Right lung (tissue), 10 donors: ENCODE measurements around the gene VAV3. TPM values are rescaled to one million over a fixed set of nuclear protein-coding genes. Genes with fewer than 3 reads are reported as not detected.
"Not testable (repeated sequence)": the region's sequence is repeated elsewhere in the genome, so short reads cannot be mapped to it uniquely, and the experiment has no call there.

Source experiments
- DNase-seq, 2 donors: peaks; one replicate each; pipeline ENCODE4 v3.0.0-alpha.2; 2013
- long read RNA-seq, 8 donors: transcript quantifications; one replicate each; lab custom pipeline, GENCODE V29; 2026
- polyA plus RNA-seq, 5 donors: library from polyadenylated mRNA; unstranded; fragments of 120-200 nt; gene quantifications; one replicate each; pipeline versions ENCODE4 v1.2.1 to v1.2.3, GENCODE V29; 2013; ENCODE audit warnings: inconsistent platforms in 1 of 5, low replicate concordance in 1 of 5; ENCODE audit not compliant: insufficient read length in 5 of 5, insufficient read depth in 1 of 5

VAV3 gene
- 1 to 10 TPM; 5.9 to 6.8 (median 6.6) TPM for polyA plus RNA-seq
- long read RNA-seq, donor 1, full-length matches to known transcripts: 3 of 3 reads
- long read RNA-seq, donor 1, partial matches to known transcripts: 0 of 3 reads
- long read RNA-seq, donor 1, other reads (novel, unspliced or antisense): 0 of 3 reads
- long read RNA-seq, donor 2, full-length matches to known transcripts: 3 of 3 reads
- long read RNA-seq, donor 2, partial matches to known transcripts: 0 of 3 reads
- long read RNA-seq, donor 2, other reads (novel, unspliced or antisense): 0 of 3 reads
- long read RNA-seq, donor 3, partial matches to known transcripts: 0 of 1 reads
- long read RNA-seq, donor 3, other reads (novel, unspliced or antisense): 0 of 1 reads
- long read RNA-seq, donor 4: 0 reads
- long read RNA-seq, donor 5, full-length matches to known transcripts: 1 of 1 reads
- long read RNA-seq, donor 5, partial matches to known transcripts: 0 of 1 reads
- long read RNA-seq, donor 5, other reads (novel, unspliced or antisense): 0 of 1 reads
- long read RNA-seq, donor 6: 0 reads
- long read RNA-seq, donor 7: 0 reads
- long read RNA-seq, donor 8: 0 reads

GRCh38 chr1:107965110-107965991 is at the start of gene VAV3:
VAV3 (minus strand) TSS chr1:107965180; CDS start chr1:107964869, 311 bp downstream.
- peak; percentile 70 to 79 for DNase-seq

- no peak for DNase-seq
These were observed 47.6 kb upstream of the VAV3 start for GRCh38 chr1:108012553-108012952.

GRCh38 chr1:108011295-108011694 is 46.3 kb upstream of the VAV3 start:
- no peak for DNase-seq

- DNase-seq: no peak
These were observed 45.6 kb upstream of the VAV3 start for GRCh38 chr1:108010581-108010980.

- DNase-seq: no peak
These were observed 44.7 kb upstream of the VAV3 start for GRCh38 chr1:108009603-108010195.

- DNase-seq: no peak
These were observed 42.6 kb upstream of the VAV3 start for GRCh38 chr1:108007531-108007930.

- DNase-seq: no peak
These were observed 42.1 kb upstream of the VAV3 start for GRCh38 chr1:108007070-108007469.

- not testable (repeated sequence) for DNase-seq
These were observed 39.9 kb upstream of the VAV3 start for GRCh38 chr1:108004919-108005318.

- DNase-seq: peak; percentile 75 to 78
These were observed 35.7 kb upstream of the VAV3 start for GRCh38 chr1:108000620-108001111.

GRCh38 chr1:108000184-108000583 is 35.2 kb upstream of the VAV3 start:
- DNase-seq: no peak

GRCh38 chr1:107997866-107998265 is 32.9 kb upstream of the VAV3 start:
- no peak for DNase-seq

GRCh38 chr1:107993920-107994319 is 28.9 kb upstream of the VAV3 start:
- DNase-seq: no peak

GRCh38 chr1:107992347-107992746 is 27.4 kb upstream of the VAV3 start:
- no peak for DNase-seq

- DNase-seq: no peak
These were observed 26.5 kb upstream of the VAV3 start for GRCh38 chr1:107991371-107992066.

- no peak for DNase-seq
These were observed 25.6 kb upstream of the VAV3 start for GRCh38 chr1:107990606-107991005.

GRCh38 chr1:107981277-107981676 is 16.3 kb upstream of the VAV3 start:
- DNase-seq: no peak

GRCh38 chr1:107979926-107980325 is 14.9 kb upstream of the VAV3 start:
- no peak for DNase-seq

GRCh38 chr1:107979088-107979487 is 14.1 kb upstream of the VAV3 start:
- DNase-seq: no peak

GRCh38 chr1:107976836-107977235 is 11.9 kb upstream of the VAV3 start:
- DNase-seq: no peak

GRCh38 chr1:107976431-107976830 is 11.5 kb upstream of the VAV3 start:
- no peak for DNase-seq

- no peak for DNase-seq
These were observed 10.9 kb upstream of the VAV3 start for GRCh38 chr1:107975851-107976250.
